K562 (cell line): Measurements from ENCODE around the gene ARID3B. TPM values are rescaled to one million over a fixed set of nuclear protein-coding genes. Genes with fewer than 3 reads are reported as not detected.
A peak's percentile ranks its signal among the peaks of the same experiment; 100 is the strongest.

Experiments used
- BRCA1 ChIP-seq, 2 experiments: fragments of 450-650 bp in 1 of 2; sonication (generic) in 1 of 2; formaldehyde crosslinking in 1 of 2; IDR thresholded peaks; 2 replicates each; pipeline versions ENCODE4 v1.5.0 to v1.6.1; 2017 to 2020; ENCODE audit warnings: mild to moderate bottlenecking in 1 of 2, missing genetic modification reagents in 1 of 2
- CREB3L1 ChIP-seq: fragments of 450-650 bp; IDR thresholded peaks from 2 replicates; pipeline ENCODE4 v1.6.1; 2014; ENCODE audit warnings: low read depth, mild to moderate bottlenecking, moderate library complexity, borderline replicate concordance
- DDX20 ChIP-seq: fragments of 450-650 bp; IDR thresholded peaks from 2 replicates; pipeline ENCODE4 v1.6.1; 2016; ENCODE audit warnings: missing genetic modification characterization, low read depth, mild to moderate bottlenecking, missing compliant biosample characterization, moderate library complexity
- KDM5B ChIP-seq: fragments of 200-600 bp; sonication (generic); IDR thresholded peaks from 2 replicates; pipeline ENCODE4 v1.6.1; 2012; ENCODE audit warnings: low read depth, mild to moderate bottlenecking, moderate library complexity, low read length, control low read depth, inconsistent platforms; ENCODE audit not compliant: insufficient replicate concordance
- MNT ChIP-seq, 2 experiments: fragments of 450-650 bp; conservative IDR thresholded peaks; 2 replicates each; pipeline ENCODE4 v1.6.1; 2017; ENCODE audit warnings: mild to moderate bottlenecking in 2 of 2, moderate library complexity in 2 of 2
- NFIC ChIP-seq: fragments of 450-650 bp; IDR thresholded peaks from 2 replicates; pipeline ENCODE4 v1.6.1; 2017; ENCODE audit warnings: mild to moderate bottlenecking, inconsistent platforms
- POLR2B ChIP-seq: fragments of 450-650 bp; IDR thresholded peaks from 2 replicates; pipeline ENCODE4 v1.6.1; 2018; ENCODE audit warnings: low read depth; ENCODE audit not compliant: partially characterized antibody
- SFPQ ChIP-seq: fragments of 200-400 bp; formaldehyde crosslinking; IDR thresholded peaks from 2 replicates; pipeline ENCODE4 v1.6.1; 2017; ENCODE audit warnings: mild to moderate bottlenecking, low read depth, low read length, moderate library complexity
- SMAD2 ChIP-seq: fragments of 150-350 bp; IDR thresholded peaks from 2 replicates; pipeline ENCODE4 v1.6.1; 2014; ENCODE audit warnings: low read depth, mild to moderate bottlenecking, low read length
- YY1 ChIP-seq, 3 experiments: IDR thresholded peaks; 2 replicates each; pipeline ENCODE4 v1.6.1; 2011; ENCODE audit warnings: low read length in 2 of 3, mild to moderate bottlenecking in 2 of 3, moderate library complexity in 2 of 3, borderline replicate concordance in 1 of 3, control low read depth in 1 of 3, low read depth in 1 of 3; ENCODE audit not compliant: insufficient read depth in 3 of 3, insufficient replicate concordance in 2 of 3, control insufficient read depth in 1 of 3, insufficient read length in 1 of 3; ENCODE audit errors: extremely low read depth in 1 of 3
- ZNF232 ChIP-seq: sonication (generic); formaldehyde crosslinking; IDR thresholded peaks from 2 replicates; pipeline ENCODE4 v1.8.0; 2022; ENCODE audit warnings: mild to moderate bottlenecking, missing genetic modification reagents
- polyA plus RNA-seq, 8 experiments: library from polyadenylated mRNA; depleted of rRNA in 4 of 8; stranded (reverse) in 5 of 8; unstranded in 3 of 8; fragments of >200 nt; fragmentation: Nextera tagmentation in 2 of 8; fragmentation: Illumina TruSeq in 1 of 8; extraction: Ambion mirVana in 2 of 8; extraction: Trizol in 1 of 8; gene quantifications; 2 replicates each; pipeline versions ENCODE4 v1.2.1 to v1.2.3, GENCODE V29; 2011 to 2014; ENCODE audit warnings: inconsistent platforms in 1 of 8, missing spikeins in 1 of 8
- total RNA-seq, 7 experiments: library from RNA; depleted of rRNA in 6 of 7; stranded (reverse); fragments of >200 nt in 6 of 7; fragmentation: Illumina TruSeq in 2 of 7; extraction: Trizol in 2 of 7; gene quantifications; 2 replicates each; pipeline versions ENCODE4 v1.2.1 to v1.2.3, GENCODE V29; 2011 to 2021; ENCODE audit warnings: low replicate concordance in 1 of 7

The ARID3B gene
- total and polyA plus RNA-seq, 9 of the 15 experiments (the other 6 are each of a cell fraction or from before 2014, with no cell fraction given), result 0.32 to 15.1 (median 7.1) TPM

- TF ChIP-seq CREB3L1, result no peak
- TF ChIP-seq NFIC, result peak; percentile 92
- no peak for TF ChIP-seq SMAD2
- TF ChIP-seq DDX20 (tag), result no peak
- no peak for TF ChIP-seq MNT (conservative IDR thresholded peaks at IDR 0.05)
- TF ChIP-seq YY1 (IDR thresholded peaks at IDR 0.05; ENCODE audit: borderline replicate concordance in 1 of 3, control insufficient read depth in 1 of 3, extremely low read depth in 1 of 3, insufficient read depth in 3 of 3, insufficient read length in 1 of 3, insufficient replicate concordance in 2 of 3, low read depth in 1 of 3, low read length in 2 of 3), result peak in 1 of 3 experiments; percentile 13
- no peak for TF ChIP-seq SFPQ
- TF ChIP-seq ZNF232 (CRISPR knock-in tag), result no peak
- TF ChIP-seq POLR2B, result peak; percentile 4
- TF ChIP-seq KDM5B, result no peak
- no peak for TF ChIP-seq BRCA1 (IDR thresholded peaks at IDR 0.05)
- TF ChIP-seq BRCA1 (CRISPR knock-in tag; IDR thresholded peaks at IDR 0.05), result no peak
These were observed 75.4 kb downstream of the ARID3B start (continued) for GRCh38 chr15:74616366-74616939.
